Lower leg skin (tissue), 4 donors: Measurements from ENCODE around the gene CRYL1. TPM values are rescaled to one million over a fixed set of nuclear protein-coding genes. Genes with fewer than 3 reads are reported as not detected.

Experiments used
- DNase-seq, 2 donors: peaks; one replicate each; pipeline ENCODE4 v3.0.0-alpha.2; 2019; ENCODE audit warnings: low spot score in 2 of 2
- H3K4me3 ChIP-seq: fragments of 200-600 bp; sonication (generic); 2 replicates; pipeline ENCODE4 v1.5.1; 2017; ENCODE audit warnings: mild to moderate bottlenecking, low read depth; ENCODE audit not compliant: poor library complexity, severe bottlenecking
- POLR2A ChIP-seq, 2 donors: fragments of 450-650 bp; IDR thresholded peaks; one replicate each; pipeline ENCODE4 v1.6.1; 2016 to 2017; ENCODE audit warnings: antibody characterized with exemption in 2 of 2, mild to moderate bottlenecking in 1 of 2, moderate library complexity in 1 of 2
- WGBS, 2 donors: methylation state at CpG; one replicate each; pipeline ENCODE4 v1.1.5; 2018; 5-methylcytosine and 5-hydroxymethylcytosine counted together
- intact Hi-C: fragments of 100-400 bp; cut with DNase I; formaldehyde crosslinking; loops from one replicate; pipeline ENCODE4 v1.15.0; 2023; ENCODE audit warnings: low total_unique reads
- total RNA-seq, 4 donors: library from RNA; depleted of rRNA; stranded (reverse); fragments of >200 nt; gene quantifications; one replicate each; pipeline ENCODE4 v1.1.0, GENCODE V29; 2016
- TF ChIP-seq, protein P1 (sequence below), 3 donors: fragments of 450-650 bp; IDR thresholded peaks; one replicate each; pipeline ENCODE4 v1.5.1; 2016; ENCODE audit warnings: antibody characterized with exemption in 3 of 3, mild to moderate bottlenecking in 3 of 3, moderate library complexity in 2 of 3

CRYL1 gene
- total RNA-seq, 4 donors from 2014 or later, result 10.3 to 21.4 (median 16.8) TPM

- WGBS, 2 donors, result 36 to 39% methylated on average over 2 of the region's 2 CpGs
- no peak overlapping the region for H3K4me3 ChIP-seq
- intact Hi-C loops, result no loop called here
- no peak for TF ChIP-seq POLR2A (IDR thresholded peaks at IDR 0.05)
- TF ChIP-seq, protein P1, sequence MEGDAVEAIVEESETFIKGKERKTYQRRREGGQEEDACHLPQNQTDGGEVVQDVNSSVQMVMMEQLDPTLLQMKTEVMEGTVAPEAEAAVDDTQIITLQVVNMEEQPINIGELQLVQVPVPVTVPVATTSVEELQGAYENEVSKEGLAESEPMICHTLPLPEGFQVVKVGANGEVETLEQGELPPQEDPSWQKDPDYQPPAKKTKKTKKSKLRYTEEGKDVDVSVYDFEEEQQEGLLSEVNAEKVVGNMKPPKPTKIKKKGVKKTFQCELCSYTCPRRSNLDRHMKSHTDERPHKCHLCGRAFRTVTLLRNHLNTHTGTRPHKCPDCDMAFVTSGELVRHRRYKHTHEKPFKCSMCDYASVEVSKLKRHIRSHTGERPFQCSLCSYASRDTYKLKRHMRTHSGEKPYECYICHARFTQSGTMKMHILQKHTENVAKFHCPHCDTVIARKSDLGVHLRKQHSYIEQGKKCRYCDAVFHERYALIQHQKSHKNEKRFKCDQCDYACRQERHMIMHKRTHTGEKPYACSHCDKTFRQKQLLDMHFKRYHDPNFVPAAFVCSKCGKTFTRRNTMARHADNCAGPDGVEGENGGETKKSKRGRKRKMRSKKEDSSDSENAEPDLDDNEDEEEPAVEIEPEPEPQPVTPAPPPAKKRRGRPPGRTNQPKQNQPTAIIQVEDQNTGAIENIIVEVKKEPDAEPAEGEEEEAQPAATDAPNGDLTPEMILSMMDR (IDR thresholded peaks at IDR 0.05), result no peak
- no peak for DNase-seq
These were observed 64.2 kb downstream of the CRYL1 start for GRCh38 chr13:20461481-20461859.

GRCh38 chr13:20460761-20461160 lies 64.9 kb downstream of the CRYL1 start:
- no peak overlapping the region for H3K4me3 ChIP-seq
- no peak for DNase-seq
- TF ChIP-seq POLR2A (IDR thresholded peaks at IDR 0.05), result no peak
- TF ChIP-seq, protein P1 (IDR thresholded peaks at IDR 0.05), result no peak
- intact Hi-C loops, result no loop called here
- 81 to 84% methylated on average over 11 of the region's 11 CpGs for WGBS, 2 donors

GRCh38 chr13:20457670-20458069 lies 68.0 kb downstream of the CRYL1 start:
- H3K4me3 ChIP-seq, result no peak overlapping the region
- 56 to 62% methylated on average over 6 of the region's 6 CpGs for WGBS, 2 donors
- intact Hi-C loops, result no loop called here
- no peak for DNase-seq
- TF ChIP-seq POLR2A (IDR thresholded peaks at IDR 0.05), result no peak
- TF ChIP-seq, protein P1 (IDR thresholded peaks at IDR 0.05), result no peak

DNA sequence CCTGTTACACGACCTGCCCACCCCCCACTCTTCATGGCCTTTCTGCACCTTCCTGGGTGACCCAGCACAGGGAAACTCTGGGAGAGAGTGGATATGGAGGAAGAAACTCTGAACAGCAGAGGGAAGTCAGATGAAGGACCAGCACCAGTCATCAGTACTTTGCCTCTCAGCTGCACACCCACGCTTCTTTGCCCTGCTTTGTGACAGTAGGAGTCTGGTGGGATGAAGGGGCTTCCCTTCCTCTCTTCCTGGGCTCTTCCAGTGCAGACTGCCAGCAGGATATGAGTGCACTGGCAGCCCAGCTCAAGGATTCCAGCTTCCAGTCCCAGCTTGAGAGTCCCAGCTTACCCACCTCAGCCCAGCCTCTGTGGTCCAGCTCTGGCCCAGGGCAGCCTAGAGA lies 68.9 kb downstream of the CRYL1 start:
- TF ChIP-seq, protein P1 (IDR thresholded peaks at IDR 0.05), result no peak
- TF ChIP-seq POLR2A (IDR thresholded peaks at IDR 0.05), result no peak
- intact Hi-C loops, result no loop called here
- WGBS, 2 donors, result 54 to 73% methylated on average over 2 of the region's 2 CpGs
- no peak overlapping the region for H3K4me3 ChIP-seq
- no peak for DNase-seq

DNA sequence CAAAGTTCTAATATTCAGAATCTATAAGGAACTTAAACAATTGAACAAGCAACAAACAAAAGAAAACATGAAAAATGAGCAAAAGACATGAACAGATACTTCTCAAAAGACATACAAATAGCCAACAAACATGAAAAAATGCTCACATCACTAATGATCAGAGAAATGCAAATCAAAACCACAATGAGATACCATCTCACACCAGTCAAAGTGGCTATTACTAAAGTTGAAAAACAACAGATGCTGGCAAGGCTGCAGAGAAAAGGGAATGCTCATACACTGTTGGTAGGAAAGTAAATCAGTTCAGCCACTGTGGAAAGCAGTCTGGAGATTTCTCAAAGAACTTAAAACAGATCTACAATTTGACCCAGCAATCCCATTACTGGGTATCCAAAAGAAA lies 74.3 kb downstream of the CRYL1 start:
- intact Hi-C loops, result no loop called here
- TF ChIP-seq POLR2A (IDR thresholded peaks at IDR 0.05), result no peak
- TF ChIP-seq, protein P1 (IDR thresholded peaks at IDR 0.05), result no peak
- DNase-seq, result no peak
- no peak overlapping the region for H3K4me3 ChIP-seq

GRCh38 chr13:20448470-20448869 lies 77.2 kb downstream of the CRYL1 start:
- 91 to 94% methylated on average over 1 of the region's 1 CpG for WGBS, 2 donors
- no peak for TF ChIP-seq POLR2A (IDR thresholded peaks at IDR 0.05)
- no peak for DNase-seq
- no peak overlapping the region for H3K4me3 ChIP-seq
- intact Hi-C loops, result no loop called here
